Sigmoid colon (tissue), 4 donors: ENCODE results near the gene LRP1B.

Experiments used
- EP300 ChIP-seq, 4 donors: sonication (generic); formaldehyde crosslinking; IDR thresholded peaks; one replicate each; pipeline ENCODE4 v1.6.1; 2017; ENCODE audit warnings: antibody characterized with exemption in 4 of 4
- POLR2A ChIP-seq, 2 donors: fragments of 450-650 bp; IDR thresholded peaks; one replicate each; pipeline ENCODE4 v1.6.1; 2016; ENCODE audit warnings: antibody characterized with exemption in 2 of 2, mild to moderate bottlenecking in 2 of 2, moderate library complexity in 2 of 2
- POLR2AphosphoS5 ChIP-seq, 4 donors: sonication (generic); formaldehyde crosslinking; IDR thresholded peaks; one replicate each; pipeline ENCODE4 v1.6.1; 2017; ENCODE audit warnings: antibody characterized with exemption in 4 of 4
- TF ChIP-seq, protein P1 (sequence below), 4 experiments: fragments of 450-650 bp in 3 of 4; fragments of 200-600 bp in 1 of 4; IDR thresholded peaks; one replicate each; pipeline ENCODE4 v1.5.1; 2016 to 2019; ENCODE audit warnings: antibody characterized with exemption in 4 of 4, mild to moderate bottlenecking in 3 of 4, moderate library complexity in 2 of 4

DNA sequence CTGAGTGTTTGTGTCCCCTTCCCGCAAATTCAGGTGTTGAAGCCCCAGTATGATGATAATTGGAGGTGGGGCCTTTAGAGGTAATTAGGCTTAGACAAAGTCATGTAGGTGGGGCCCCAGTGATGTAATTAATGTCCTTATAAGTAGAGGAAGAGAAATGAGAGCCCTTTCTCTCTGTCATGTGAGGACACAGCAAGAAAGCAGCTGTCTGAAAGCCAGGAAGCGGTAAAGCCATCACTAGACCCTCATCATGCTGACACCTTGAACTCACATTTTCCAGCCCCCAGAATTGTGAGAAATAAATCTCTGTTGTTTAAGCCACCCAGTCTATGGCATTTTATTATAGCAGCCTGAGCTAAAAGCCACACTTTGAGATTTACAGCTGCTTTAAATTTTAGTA is 1580.0 kb downstream of the LRP1B start:
- TF ChIP-seq, protein P1, sequence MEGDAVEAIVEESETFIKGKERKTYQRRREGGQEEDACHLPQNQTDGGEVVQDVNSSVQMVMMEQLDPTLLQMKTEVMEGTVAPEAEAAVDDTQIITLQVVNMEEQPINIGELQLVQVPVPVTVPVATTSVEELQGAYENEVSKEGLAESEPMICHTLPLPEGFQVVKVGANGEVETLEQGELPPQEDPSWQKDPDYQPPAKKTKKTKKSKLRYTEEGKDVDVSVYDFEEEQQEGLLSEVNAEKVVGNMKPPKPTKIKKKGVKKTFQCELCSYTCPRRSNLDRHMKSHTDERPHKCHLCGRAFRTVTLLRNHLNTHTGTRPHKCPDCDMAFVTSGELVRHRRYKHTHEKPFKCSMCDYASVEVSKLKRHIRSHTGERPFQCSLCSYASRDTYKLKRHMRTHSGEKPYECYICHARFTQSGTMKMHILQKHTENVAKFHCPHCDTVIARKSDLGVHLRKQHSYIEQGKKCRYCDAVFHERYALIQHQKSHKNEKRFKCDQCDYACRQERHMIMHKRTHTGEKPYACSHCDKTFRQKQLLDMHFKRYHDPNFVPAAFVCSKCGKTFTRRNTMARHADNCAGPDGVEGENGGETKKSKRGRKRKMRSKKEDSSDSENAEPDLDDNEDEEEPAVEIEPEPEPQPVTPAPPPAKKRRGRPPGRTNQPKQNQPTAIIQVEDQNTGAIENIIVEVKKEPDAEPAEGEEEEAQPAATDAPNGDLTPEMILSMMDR (IDR thresholded peaks at IDR 0.05), result no peak
- TF ChIP-seq POLR2A (IDR thresholded peaks at IDR 0.05) (no peak), POLR2AphosphoS5 (IDR thresholded peaks at IDR 0.05) (no peak), EP300 (IDR thresholded peaks at IDR 0.05) (no peak)
